IPS-11a (cell line): ENCODE measurements around the gene DIABLO.
A peak's percentile ranks its signal among the peaks of the same experiment; 100 is the strongest.
"Not testable (repeated sequence)": the region's sequence is repeated elsewhere in the genome, so short reads cannot be mapped to it uniquely, and the experiment has no call there.

ENCODE experiments used
- H3K4me3 ChIP-seq: one replicate; pipeline ENCODE4 v1.5.1; 2013; ENCODE audit warnings: low read depth, low read length, control low read depth

Gene DIABLO

GRCh38 chr12:122225683-122226365, at the start of gene DIABLO:
Gene DIABLO (minus strand): TSS chr12:122226052. CDS start chr12:122226014, 38 bp downstream.
- peak within 1 kb of the TSS; percentile 63 for H3K4me3 ChIP-seq

GRCh38 chr12:122275459-122275858, 49.6 kb upstream of the DIABLO start:
- no peak overlapping the region for H3K4me3 ChIP-seq

GRCh38 chr12:122266230-122266901, 40.5 kb upstream of the DIABLO start, which contains the start of gene VPS33A:
Gene VPS33A (minus strand): TSS chr12:122266494. CDS start chr12:122266408, 86 bp downstream.
- peak within 1 kb of the TSS; percentile 97 for H3K4me3 ChIP-seq

GRCh38 chr12:122265886-122266229, 40.0 kb upstream of the DIABLO start:
- peak overlapping the region; percentile 97 for H3K4me3 ChIP-seq

- H3K4me3 ChIP-seq: peak overlapping the region; percentile 97
Measured at GRCh38 chr12:122265476-122265875, 39.6 kb upstream of the DIABLO start.

- not testable (repeated sequence) for H3K4me3 ChIP-seq
Measured at GRCh38 chr12:122260735-122261134, 34.9 kb upstream of the DIABLO start.

GRCh38 chr12:122258939-122259338, 33.1 kb upstream of the DIABLO start:
- H3K4me3 ChIP-seq: not testable (repeated sequence)

- not testable (repeated sequence) for H3K4me3 ChIP-seq
Measured at GRCh38 chr12:122258462-122258861, 32.6 kb upstream of the DIABLO start.

- no peak overlapping the region for H3K4me3 ChIP-seq
Measured at GRCh38 chr12:122250536-122250935, 24.7 kb upstream of the DIABLO start.

- no peak overlapping the region for H3K4me3 ChIP-seq
Measured at GRCh38 chr12:122250047-122250446, 24.2 kb upstream of the DIABLO start.

GRCh38 chr12:122245553-122245952, 19.7 kb upstream of the DIABLO start:
- H3K4me3 ChIP-seq: no peak overlapping the region

- no peak overlapping the region for H3K4me3 ChIP-seq
Measured at GRCh38 chr12:122244565-122245371, 18.9 kb upstream of the DIABLO start.

GRCh38 chr12:122243965-122244364, 18.1 kb upstream of the DIABLO start:
- no peak overlapping the region for H3K4me3 ChIP-seq

GRCh38 chr12:122238861-122239260, 13.0 kb upstream of the DIABLO start:
- no peak overlapping the region for H3K4me3 ChIP-seq

GRCh38 chr12:122235741-122236140, 9.9 kb upstream of the DIABLO start:
- no peak overlapping the region for H3K4me3 ChIP-seq

GRCh38 chr12:122232691-122233090, 6.8 kb upstream of the DIABLO start:
- H3K4me3 ChIP-seq: no peak overlapping the region

- H3K4me3 ChIP-seq: no peak overlapping the region
Measured at GRCh38 chr12:122230798-122231197, 4.9 kb upstream of the DIABLO start.

GRCh38 chr12:122228092-122228491, 2.2 kb upstream of the DIABLO start:
- no peak overlapping the region for H3K4me3 ChIP-seq

- no peak overlapping the region for H3K4me3 ChIP-seq
Measured at GRCh38 chr12:122227341-122227740, 1.5 kb upstream of the DIABLO start.

- H3K4me3 ChIP-seq: no peak overlapping the region
Measured at GRCh38 chr12:122226366-122227125, 694 bp upstream of the DIABLO start.

GRCh38 chr12:122216445-122216844, 9.4 kb downstream of the DIABLO start:
- H3K4me3 ChIP-seq: no peak overlapping the region
